ENCODE data around the gene ALAS2. TPM values are rescaled to one million over a fixed set of nuclear protein-coding genes. Genes with fewer than 3 reads are reported as not detected.
"Not testable (repeated sequence)": the region's sequence is repeated elsewhere in the genome, so short reads cannot be mapped to it uniquely, and the experiment has no call there.

ALAS2 gene
- not detected in 2 replicates for total RNA-seq
- polyA plus RNA-seq (2012) = not detected

GRCh38 chrX:55030271-55031205 lies at the start of gene ALAS2:
TSS of gene ALAS2 (minus strand) at chrX:55030977. CDS start at chrX:55026000, 4,977 bp downstream.
- no peak for DNase-seq (ENCODE audit: low read depth)

- no peak for DNase-seq (ENCODE audit: low read depth)
These were observed 44.2 kb upstream of the ALAS2 start, which contains the start of gene PAGE2B for GRCh38 chrX:55074851-55075467. TSS of gene PAGE2B (plus strand) at chrX:55075030. CDS start at chrX:55076042, 1,012 bp downstream.

GRCh38 chrX:55072286-55072685 lies 41.5 kb upstream of the ALAS2 start:
- DNase-seq (ENCODE audit: low read depth) = no peak

- DNase-seq (ENCODE audit: low read depth) = not testable (repeated sequence)
These were observed 36.4 kb upstream of the ALAS2 start for GRCh38 chrX:55067180-55067579.

GRCh38 chrX:55057675-55058249 lies 27.0 kb upstream of the ALAS2 start:
- DNase-seq (ENCODE audit: low read depth) = peak; percentile 39

- peak; percentile 1 for DNase-seq (ENCODE audit: low read depth)
These were observed 26.3 kb upstream of the ALAS2 start for GRCh38 chrX:55056820-55057674.

GRCh38 chrX:55050599-55050998 lies 19.8 kb upstream of the ALAS2 start:
- DNase-seq (ENCODE audit: low read depth) = not testable (repeated sequence)

GRCh38 chrX:55041514-55041913 lies 10.7 kb upstream of the ALAS2 start:
- no peak for DNase-seq (ENCODE audit: low read depth)

- DNase-seq (ENCODE audit: low read depth) = no peak
These were observed 8.7 kb upstream of the ALAS2 start for GRCh38 chrX:55039471-55039870.

- no peak for DNase-seq (ENCODE audit: low read depth)
These were observed 2.7 kb upstream of the ALAS2 start for GRCh38 chrX:55033429-55033828.

- DNase-seq (ENCODE audit: low read depth) = no peak
These were observed 1.5 kb downstream of the ALAS2 start for GRCh38 chrX:55029291-55029690.

- no peak for DNase-seq (ENCODE audit: low read depth)
These were observed 2.2 kb downstream of the ALAS2 start for GRCh38 chrX:55028611-55029010.

GRCh38 chrX:55028040-55028439 lies 2.7 kb downstream of the ALAS2 start:
- DNase-seq (ENCODE audit: low read depth) = no peak

- no peak for DNase-seq (ENCODE audit: low read depth)
These were observed 3.9 kb downstream of the ALAS2 start for GRCh38 chrX:55026840-55027239.

- no peak for DNase-seq (ENCODE audit: low read depth)
These were observed 4.6 kb downstream of the ALAS2 start for GRCh38 chrX:55026143-55026542.

- DNase-seq (ENCODE audit: low read depth) = no peak
These were observed 15.9 kb downstream of the ALAS2 start for GRCh38 chrX:55014897-55015299.

- DNase-seq (ENCODE audit: low read depth) = no peak
These were observed 19.5 kb downstream of the ALAS2 start for GRCh38 chrX:55011294-55011693.

GRCh38 chrX:55008571-55009358 lies 22.0 kb downstream of the ALAS2 start:
- peak; percentile 83 for DNase-seq (ENCODE audit: low read depth)

- DNase-seq (ENCODE audit: low read depth) = peak; percentile 40
These were observed 23.1 kb downstream of the ALAS2 start for GRCh38 chrX:55007656-55008055.
